ENCODE results near the gene INAFM2.

The INAFM2 gene

DNA sequence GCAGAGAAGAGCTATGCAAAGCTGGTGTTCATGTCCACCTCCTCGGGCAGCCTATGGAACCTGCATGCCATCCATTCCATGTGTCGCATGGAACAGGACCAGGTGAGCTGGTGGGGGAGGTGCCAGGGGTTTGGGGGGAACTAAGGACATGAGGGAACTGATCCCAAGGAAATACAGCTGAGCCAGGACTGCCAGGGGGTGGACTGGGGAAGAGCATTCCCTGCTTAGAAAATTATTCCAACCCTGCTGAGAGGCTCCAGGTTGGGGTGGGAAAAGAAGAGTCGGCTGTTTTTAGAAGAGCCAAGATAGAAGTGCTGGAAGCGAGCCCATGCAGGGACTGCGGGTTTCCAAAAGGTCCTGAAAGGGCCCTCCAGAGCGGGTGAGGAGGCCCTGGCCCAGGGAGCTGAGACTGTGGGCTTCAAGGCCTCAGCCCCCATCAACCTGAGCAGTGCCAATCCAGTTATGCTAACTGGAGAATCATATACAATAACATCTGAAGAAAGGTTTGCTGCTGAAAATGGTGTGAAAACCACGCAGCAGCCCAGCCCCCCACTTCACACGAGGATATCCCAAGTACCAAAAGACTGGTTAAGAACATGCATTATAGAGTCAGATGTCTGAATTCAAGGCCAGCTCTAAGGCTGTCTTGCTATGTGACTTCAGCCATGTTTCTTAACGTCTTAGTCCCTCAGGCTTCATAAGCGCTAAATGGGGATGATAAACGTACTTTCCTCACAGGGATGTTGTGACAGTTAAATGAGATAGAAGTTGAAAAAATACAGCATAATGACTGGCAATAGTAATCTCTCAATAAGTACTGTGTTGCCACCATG is 42.3 kb downstream of the INAFM2 start:
- DNase-seq, result no peak

DNA sequence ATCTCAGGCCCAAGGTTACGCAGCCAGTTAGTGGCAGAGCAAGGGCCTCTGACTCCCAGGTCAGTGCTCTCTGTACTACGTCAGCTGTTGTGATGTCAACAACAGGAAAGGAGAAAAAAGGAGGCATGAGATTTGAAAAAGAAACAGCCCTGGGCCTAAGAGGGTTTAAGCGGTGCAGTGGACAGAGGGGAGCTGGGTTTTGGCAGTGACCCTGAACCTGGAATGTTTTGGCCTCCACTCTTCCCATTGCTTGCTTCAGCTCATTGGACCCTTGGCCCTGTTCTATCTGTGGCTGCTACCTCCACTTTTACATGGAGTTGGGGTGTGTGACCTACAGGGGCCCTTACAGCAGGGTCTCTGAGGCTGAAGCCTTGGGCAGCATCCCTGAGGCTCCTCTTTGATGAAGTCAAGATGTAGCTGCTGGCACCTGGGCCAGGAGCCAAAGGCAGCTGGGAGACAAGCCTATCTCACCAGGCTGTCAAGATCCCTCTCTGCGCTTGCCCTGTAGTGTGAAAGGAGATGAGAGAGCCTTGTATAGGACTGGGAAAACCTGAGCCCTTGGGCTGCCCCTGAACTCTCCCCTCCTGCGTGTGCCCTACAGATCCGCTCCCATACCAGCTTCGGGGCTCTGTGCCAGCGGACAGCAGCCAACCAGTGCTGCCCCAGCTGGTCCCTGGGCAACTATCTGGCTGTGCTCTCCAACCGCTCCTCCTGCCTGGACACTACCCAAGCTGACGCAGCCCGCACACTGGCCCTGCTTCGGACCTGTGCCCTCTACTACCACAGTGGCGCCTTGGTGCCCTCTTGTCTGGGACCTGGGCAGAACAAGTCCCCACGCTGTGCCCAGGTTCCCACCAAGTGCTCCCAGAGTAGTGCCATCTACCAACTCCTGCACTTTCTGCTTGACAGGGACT is 43.2 kb downstream of the INAFM2 start:
- DNase-seq, result no peak

DNA sequence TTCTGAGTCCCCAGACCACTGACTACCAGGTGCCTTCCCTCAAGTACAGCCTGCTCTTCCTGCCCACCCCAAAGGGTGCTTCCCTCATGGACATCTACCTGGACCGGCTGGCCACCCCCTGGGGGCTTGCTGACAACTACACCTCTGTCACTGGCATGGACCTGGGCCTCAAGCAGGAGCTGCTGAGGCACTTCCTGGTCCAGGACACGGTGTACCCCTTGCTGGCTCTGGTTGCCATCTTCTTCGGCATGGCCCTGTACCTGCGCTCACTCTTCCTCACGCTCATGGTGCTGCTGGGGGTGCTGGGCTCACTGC is 43.8 kb downstream of the INAFM2 start:
- no peak for DNase-seq

DNA sequence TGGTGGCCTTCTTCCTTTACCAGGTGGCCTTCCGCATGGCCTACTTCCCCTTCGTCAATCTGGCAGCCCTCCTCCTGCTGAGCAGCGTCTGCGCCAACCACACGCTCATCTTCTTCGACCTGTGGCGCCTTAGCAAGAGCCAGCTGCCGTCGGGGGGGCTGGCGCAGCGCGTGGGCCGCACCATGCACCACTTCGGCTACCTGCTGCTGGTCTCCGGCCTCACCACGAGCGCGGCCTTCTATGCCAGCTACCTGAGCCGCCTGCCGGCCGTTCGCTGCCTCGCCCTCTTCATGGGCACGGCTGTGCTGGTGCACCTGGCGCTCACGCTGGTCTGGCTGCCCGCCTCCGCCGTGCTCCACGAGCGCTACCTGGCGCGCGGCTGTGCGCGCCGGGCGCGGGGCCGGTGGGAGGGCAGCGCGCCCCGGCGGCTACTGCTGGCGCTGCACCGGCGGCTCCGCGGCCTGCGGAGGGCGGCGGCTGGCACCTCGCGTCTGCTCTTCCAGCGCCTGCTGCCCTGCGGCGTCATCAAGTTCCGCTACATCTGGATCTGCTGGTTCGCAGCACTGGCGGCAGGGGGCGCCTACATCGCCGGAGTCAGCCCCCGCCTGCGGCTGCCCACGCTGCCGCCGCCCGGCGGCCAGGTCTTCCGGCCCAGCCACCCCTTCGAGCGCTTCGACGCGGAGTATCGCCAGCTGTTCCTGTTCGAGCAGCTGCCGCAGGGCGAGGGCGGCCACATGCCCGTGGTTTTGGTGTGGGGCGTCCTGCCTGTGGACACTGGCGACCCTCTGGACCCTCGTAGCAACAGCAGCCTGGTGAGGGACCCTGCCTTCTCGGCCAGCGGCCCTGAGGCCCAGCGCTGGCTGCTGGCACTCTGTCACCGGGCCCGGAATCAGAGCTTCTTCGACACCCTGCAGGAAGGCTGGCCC is 44.5 kb downstream of the INAFM2 start:
- peak; percentile 94 for DNase-seq

DNA sequence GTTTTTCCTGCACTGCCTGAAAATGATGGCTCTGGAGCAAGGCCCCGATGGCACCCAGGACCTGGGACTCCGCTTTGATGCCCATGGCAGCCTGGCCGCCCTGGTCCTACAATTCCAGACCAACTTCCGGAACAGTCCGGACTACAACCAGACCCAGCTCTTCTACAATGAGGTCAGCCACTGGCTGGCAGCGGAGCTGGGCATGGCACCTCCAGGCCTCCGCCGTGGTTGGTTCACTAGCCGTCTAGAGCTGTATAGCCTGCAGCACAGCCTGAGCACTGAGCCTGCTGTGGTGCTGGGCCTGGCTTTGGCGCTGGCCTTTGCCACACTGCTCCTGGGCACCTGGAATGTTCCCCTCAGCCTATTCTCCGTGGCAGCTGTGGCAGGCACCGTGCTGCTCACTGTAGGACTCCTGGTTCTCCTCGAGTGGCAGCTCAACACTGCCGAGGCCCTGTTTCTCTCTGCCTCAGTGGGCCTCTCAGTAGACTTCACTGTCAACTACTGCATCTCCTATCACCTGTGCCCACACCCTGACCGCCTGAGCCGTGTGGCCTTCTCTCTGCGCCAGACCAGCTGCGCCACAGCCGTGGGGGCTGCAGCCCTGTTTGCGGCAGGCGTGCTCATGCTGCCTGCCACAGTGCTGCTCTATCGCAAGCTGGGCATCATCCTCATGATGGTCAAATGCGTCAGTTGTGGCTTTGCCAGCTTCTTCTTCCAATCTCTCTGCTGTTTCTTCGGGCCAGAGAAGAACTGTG is 45.4 kb downstream of the INAFM2 start:
- no peak for DNase-seq

DNA sequence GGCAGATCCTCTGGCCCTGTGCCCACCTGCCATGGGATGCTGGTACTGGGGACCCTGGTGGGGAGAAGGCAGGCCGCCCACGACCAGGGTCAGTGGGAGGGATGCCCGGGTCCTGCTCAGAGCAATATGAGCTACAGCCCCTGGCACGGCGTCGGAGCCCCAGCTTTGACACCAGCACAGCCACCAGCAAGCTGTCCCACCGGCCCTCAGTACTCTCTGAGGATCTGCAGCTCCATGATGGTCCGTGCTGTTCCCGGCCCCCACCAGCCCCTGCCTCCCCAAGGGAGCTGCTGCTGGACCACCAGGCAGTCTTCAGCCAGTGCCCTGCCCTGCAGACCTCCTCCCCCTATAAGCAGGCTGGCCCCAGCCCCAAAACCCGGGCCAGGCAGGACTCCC is 46.0 kb downstream of the INAFM2 start:
- no peak for DNase-seq

DNA sequence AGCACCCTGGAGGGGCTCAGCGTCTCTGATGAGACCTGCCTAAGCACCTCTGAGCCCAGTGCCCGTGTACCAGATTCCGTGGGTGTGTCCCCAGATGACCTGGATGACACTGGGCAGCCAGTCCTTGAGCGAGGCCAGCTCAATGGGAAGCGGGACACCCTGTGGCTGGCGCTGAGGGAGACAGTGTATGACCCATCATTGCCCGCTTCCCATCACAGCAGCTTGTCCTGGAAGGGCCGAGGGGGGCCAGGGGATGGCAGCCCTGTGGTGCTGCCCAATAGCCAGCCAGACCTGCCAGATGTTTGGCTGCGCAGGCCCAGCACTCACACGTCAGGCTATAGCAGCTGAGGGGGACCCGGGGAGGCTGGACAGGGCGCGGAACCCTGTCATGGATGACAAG is 46.5 kb downstream of the INAFM2 start:
- DNase-seq, result no peak

DNA sequence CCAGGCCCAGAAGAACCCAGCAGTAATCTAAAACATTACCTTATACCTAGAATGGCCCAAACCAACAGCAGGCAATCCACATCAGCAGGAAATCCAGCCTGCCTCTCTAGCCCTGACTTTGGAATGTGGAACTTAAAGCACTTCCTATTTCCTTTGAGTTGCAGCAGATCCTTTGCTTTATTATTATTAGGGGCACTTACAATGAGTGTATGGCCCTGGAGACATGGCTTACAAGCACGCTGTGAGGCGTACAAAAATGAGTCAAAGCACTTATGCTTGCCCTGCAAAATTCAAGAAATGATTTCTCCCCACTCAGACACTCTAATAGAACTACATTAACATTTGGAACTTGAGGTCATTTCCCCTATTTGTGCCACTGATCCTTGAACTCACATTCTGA is 49.5 kb downstream of the INAFM2 start:
- no peak for DNase-seq
